NCI-H187 treated with DMSO at 0.1 percent for 48 hours (cell line): ENCODE results near the gene MTG1.

Source experiments
- DNase-seq: peaks from one replicate; lab custom pipeline; 2025; lab: John Stamatoyannopoulos, UW

The MTG1 gene

DNA sequence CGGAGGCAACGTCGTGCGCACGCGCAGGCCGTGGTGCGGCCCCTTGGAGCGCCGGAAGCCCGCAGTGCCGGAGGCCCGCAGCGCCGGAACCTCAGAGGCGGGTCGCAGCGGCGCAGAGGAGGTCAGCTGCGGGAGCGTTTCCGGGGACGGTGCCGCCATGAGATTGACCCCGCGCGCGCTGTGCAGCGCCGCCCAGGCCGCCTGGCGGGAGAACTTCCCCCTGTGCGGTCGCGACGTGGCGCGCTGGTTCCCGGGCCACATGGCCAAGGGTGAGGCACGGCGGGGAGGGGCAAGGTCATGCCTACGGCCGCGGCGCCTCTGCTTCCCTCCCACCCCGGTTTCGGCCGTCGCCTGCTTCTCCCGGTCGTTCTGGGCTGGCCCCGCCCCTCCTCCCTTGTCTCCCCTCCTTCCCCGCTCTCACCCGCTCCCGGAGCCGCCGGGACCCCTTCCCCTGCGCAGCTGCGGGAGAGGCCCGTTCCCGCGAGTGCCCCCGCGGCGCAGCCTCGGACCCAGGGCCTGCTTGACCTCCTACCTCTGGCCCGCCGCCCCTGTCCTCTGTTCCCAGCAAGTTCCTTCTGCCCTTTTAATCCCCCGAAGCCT, at the start of gene MTG1:
Gene MTG1, plus strand, starts transcription at position 94 of the 600 bp plus-strand sequence. Its CDS starts 64 bp downstream, at position 158.
- DNase-seq = no peak

- DNase-seq = no peak
Measured at GRCh38 chr10:133344236-133344635, 49.7 kb upstream of the MTG1 start.

- DNase-seq = no peak
Measured at GRCh38 chr10:133346413-133346812, 47.5 kb upstream of the MTG1 start.

DNA sequence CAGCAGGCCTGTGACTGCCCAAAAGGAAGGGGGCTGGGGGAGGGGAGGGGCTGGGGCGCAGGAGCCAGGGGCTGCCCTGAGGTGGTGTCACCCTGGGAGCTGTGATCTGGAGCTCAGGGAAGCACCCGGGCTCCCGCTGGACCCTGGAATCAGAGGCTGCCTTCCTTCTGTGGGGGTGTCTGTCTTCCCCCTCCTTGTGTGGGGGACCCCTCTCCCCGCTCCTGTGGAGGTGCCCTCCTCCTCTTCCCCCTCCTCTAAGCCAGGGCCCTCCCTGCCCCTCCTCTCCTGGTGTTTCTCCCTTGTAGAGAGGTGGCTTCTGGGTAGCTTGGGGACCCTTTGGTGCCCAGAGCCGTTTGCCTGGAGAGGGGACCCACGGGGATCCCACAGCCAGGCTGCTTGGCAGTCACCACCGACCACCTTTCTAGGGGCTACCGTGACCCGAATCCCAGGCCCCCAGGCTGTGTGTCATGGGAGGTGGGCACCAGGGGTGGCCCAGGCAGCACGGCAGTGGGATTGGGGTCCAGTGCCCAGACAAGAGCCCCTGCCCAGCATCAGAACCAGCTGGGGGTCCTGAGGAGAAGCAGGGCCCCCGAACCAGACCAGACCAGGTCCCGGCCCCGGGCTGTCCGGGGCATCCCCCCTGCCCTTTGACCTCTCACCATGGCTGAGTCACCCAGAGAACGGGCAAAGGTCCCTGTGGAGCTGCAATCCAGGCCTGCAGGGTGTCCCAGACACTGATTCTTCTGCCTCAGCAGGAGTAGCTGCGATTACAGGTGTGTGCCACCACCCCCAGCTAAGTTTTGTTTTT, 46.0 kb upstream of the MTG1 start:
- DNase-seq = no peak

- no peak for DNase-seq
Measured at GRCh38 chr10:133349160-133349568, 44.8 kb upstream of the MTG1 start.

DNA sequence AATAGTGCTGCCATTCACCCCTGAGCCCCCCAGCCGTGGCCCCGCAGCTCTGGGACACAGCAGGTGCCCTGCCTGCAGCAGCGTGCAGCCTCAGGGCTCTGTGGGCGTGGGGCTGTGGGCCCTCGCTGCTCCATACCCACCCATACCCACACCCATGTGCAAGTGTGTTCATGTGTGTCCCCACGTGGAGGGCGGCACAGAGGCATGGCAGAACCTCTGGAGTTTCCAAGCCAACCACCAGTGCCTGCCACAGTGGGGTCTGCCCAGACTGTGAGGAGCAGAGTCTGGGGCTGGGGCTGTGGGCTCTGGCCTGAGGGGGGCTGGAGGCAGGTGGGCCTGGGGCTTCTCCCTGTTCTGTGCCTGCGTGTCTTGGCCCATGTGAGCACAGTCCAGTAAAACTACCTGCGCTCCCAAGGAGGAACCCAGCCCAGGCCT, 44.4 kb upstream of the MTG1 start:
- DNase-seq = no peak

- DNase-seq = no peak
Measured at GRCh38 chr10:133350283-133350949, 43.5 kb upstream of the MTG1 start.

DNA sequence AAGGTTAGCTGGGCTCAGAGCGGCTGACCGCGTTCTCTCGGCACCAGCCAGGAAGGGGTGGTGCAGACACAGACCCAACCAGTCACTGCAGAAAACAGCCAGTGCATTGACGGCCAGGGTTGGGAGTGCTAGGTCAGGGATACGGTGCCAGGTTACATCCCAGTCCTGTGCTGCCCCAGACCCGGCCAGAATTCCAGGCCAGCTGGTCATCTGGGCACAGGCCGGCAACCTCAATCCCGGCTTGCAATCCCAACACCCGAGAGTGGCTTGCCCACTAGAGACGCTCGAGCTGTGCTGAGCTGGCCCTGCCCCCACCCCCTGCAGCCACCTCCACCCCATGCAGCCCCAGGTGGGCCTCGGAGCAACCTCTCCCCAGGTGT, 43.0 kb upstream of the MTG1 start:
- no peak for DNase-seq

- no peak for DNase-seq
Measured at GRCh38 chr10:133351408-133352318, 42.3 kb upstream of the MTG1 start.

- no peak for DNase-seq
Measured at GRCh38 chr10:133353202-133353959, 40.6 kb upstream of the MTG1 start.

GRCh38 chr10:133353988-133354605, 39.9 kb upstream of the MTG1 start:
- DNase-seq = no peak

DNA sequence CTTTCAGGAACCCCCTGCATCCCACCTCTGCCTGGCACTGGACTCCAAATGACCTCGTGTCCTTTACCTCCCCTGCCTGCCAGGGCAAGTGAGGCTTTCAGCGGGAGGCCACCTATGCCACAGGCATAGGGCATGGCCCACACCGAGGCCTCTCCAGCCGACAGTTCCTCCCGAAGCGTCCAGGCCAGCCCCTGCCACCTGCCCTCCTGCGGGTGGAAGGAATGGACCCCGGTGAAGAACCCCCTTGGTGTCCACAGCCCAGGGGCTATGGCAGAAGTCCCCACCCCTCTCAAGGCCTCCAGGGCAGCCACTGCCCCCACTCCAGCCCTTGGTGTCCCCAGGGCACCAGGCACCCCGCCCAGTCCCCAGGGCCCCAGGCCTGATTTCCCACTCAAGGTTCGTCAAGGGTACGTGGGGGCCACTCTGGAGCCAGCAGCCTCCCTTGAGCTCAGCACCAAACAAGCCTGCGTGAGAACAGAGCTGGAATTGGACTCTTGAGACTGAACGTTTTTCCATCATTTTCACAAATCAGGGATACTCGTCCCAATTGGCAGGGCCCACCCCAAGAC, 39.2 kb upstream of the MTG1 start:
- no peak for DNase-seq

DNA sequence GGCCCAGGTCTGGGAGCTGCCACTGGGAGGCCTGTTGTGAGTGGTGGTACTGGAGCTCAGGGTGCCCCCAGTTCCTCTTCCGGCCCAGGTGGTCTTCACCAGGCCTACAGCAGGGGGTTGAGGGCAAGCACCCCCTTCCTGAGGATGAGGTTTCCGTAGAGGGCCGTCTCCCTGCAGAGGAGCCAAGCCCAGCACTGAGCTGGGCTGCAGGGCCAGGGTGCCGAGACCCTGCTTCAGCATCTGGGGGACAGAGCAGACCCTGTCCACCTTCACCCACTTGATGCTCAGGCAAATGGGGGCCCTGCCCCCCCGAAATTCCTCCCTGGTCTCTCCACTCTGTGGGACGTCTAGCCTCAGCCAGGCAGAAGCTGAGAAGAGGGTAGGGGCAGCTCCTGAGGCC, 38.7 kb upstream of the MTG1 start:
- DNase-seq = no peak

- no peak for DNase-seq
Measured at GRCh38 chr10:133355991-133356390, 38.0 kb upstream of the MTG1 start.

GRCh38 chr10:133356549-133357284, 37.2 kb upstream of the MTG1 start:
- DNase-seq = no peak

DNA sequence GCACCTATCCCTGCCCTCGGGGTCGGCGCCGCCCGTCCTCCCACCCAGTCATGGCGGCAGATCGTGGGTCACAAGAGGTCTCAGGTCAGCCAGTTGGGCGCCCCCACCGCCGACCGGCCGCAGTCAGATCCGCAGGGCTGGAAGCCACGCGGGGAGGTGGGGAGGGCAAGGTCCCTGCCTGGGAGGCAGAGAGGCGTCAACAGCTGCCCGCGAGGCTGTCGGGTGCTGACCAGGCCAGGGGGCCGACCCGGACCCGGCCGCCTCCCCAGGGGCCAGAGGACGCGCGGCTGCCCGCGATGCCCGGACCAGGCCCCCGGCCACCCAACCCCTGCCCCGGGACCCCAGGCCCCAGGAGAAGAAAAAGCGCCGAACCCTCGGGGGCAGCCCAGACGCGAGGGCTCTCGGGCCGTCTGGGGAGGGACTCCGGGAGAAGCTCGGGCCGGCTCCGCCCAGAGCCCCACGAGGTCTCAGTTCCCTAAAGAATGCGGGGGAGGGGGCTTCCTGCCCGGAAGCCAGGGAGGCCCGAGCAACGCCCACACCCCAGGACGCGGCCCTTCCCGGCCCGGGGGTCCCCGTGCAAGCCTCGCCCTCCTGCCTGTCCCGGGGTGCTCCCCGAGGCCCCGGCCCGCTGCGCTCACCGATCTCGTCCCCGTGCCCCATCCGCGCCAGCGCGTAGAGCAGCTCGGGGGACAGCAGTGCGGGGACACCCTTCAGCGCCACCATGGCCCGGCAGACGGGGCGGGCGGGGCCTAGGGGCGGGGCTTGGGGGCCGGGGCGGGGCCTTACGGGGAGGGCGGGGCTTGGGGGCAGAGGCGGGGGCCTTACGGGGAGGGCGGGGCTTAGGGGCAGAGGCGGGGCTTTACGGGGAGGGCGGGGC, 36.4 kb upstream of the MTG1 start, which contains the start of gene FUOM:
Gene FUOM, minus strand, starts transcription at position 735 of the 877 bp plus-strand sequence. Its CDS starts 12 bp downstream, at position 723.
- DNase-seq = no peak

- DNase-seq = no peak
Measured at GRCh38 chr10:133358162-133358924, 35.6 kb upstream of the MTG1 start.

DNA sequence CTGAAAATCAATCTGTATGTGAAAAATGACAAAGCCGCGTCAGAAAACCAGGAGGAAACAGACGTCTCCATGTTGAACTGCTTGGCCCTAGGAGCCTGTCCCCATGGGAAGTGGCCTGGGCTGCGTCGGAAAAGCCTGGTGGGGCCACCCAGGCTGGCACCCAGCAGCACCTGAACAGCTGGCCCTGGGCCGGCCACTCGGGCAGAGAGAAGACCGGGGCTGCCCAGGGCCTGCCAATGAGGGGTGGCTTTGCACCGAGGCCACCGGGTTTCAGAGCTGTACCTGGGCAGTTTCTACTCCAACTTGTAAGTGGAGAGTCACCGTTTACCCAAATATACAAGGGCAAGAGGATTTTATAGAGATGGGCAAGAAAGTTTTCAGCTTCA, 35.0 kb upstream of the MTG1 start:
- no peak for DNase-seq
